Kidney (tissue), 14 donors: ENCODE measurements around the gene TMEM101. TPM values are rescaled to one million over a fixed set of nuclear protein-coding genes. Genes with fewer than 3 reads are reported as not detected.
"Not testable (repeated sequence)": the region's sequence is repeated elsewhere in the genome, so short reads cannot be mapped to it uniquely, and the experiment has no call there.

Experiments used
- DNase-seq, 5 donors: peaks; one replicate each; pipeline ENCODE4 v3.0.0-alpha.2; 2013 to 2020
- FAIRE-seq: peaks from 2 replicates; lab custom pipeline; 2012; peaks lifted over from hg19 to GRCh38; lab: Jason Lieb, UNC
- H3K27ac ChIP-seq, 2 donors: one replicate each; pipeline ENCODE4 v1.7.0; 2013; ENCODE audit warnings: low read depth in 2 of 2, low read length in 2 of 2, inconsistent platforms in 1 of 2
- H3K27me3 ChIP-seq: one replicate; pipeline ENCODE4 v1.7.1; 2013; ENCODE audit warnings: low read length, inconsistent platforms; ENCODE audit not compliant: control insufficient read depth, insufficient read depth
- H3K36me3 ChIP-seq, 3 donors: one replicate each; pipeline versions ENCODE4 v1.7.0 to v1.7.1; 2013; ENCODE audit warnings: low read length in 3 of 3, control low read depth in 1 of 3, inconsistent platforms in 1 of 3; ENCODE audit not compliant: insufficient read depth in 3 of 3, control insufficient read depth in 2 of 3
- H3K4me1 ChIP-seq, 3 donors: one replicate each; pipeline versions ENCODE4 v1.7.0 to v1.7.1; 2013; ENCODE audit warnings: low read length in 3 of 3, inconsistent platforms in 1 of 3, low read depth in 1 of 3; ENCODE audit not compliant: control insufficient read depth in 2 of 3, insufficient read depth in 2 of 3
- H3K4me3 ChIP-seq, 3 donors: one replicate each; pipeline versions ENCODE4 v1.7.0 to v1.8.1; 2013; ENCODE audit warnings: low read length in 3 of 3, control low read depth in 1 of 3, inconsistent platforms in 1 of 3
- H3K9ac ChIP-seq, 3 donors: one replicate each; pipeline versions ENCODE4 v1.7.0 to v1.7.1; 2013; ENCODE audit warnings: low read length in 3 of 3, control low read depth in 1 of 3, inconsistent platforms in 1 of 3
- H3K9me3 ChIP-seq, 3 donors: one replicate each; pipeline versions ENCODE4 v1.7.0 to v1.7.1; 2013; ENCODE audit warnings: low read length in 3 of 3, control low read depth in 1 of 3, inconsistent platforms in 1 of 3; ENCODE audit not compliant: control insufficient read depth in 2 of 3, insufficient read depth in 1 of 3
- intact Hi-C: fragments of 100-400 bp; cut with DNase I; formaldehyde crosslinking; loops from one replicate; pipeline ENCODE4 v1.11.1; 2022
- polyA plus RNA-seq: library from polyadenylated mRNA; stranded (reverse); fragments of 350-450 nt; fragmentation: Illumina TruSeq; extraction: RNeasy Lipid Tissue Mini Kit (QIAGEN cat#74804); gene quantifications from one replicate; pipeline ENCODE4 v1.2.3, GENCODE V29; 2014; ENCODE audit warnings: low read depth, low replicate concordance; ENCODE audit not compliant: insufficient read depth
- total RNA-seq: library from RNA; stranded (reverse); fragmentation: NEBNext Ultra II Directional; extraction: Animal tissue kit (Norgen Biotek cat#: 25700); gene quantifications from one replicate; pipeline ENCODE4 v1.2.1, GENCODE V29; 2021
- TF ChIP-seq, protein P1 (sequence below): IDR thresholded peaks from 3 replicates; pipeline ENCODE4 v1.5.1; 2012; ENCODE audit warnings: mild to moderate bottlenecking, moderate library complexity, borderline replicate concordance; ENCODE audit not compliant: insufficient read depth; ENCODE audit errors: extremely low read depth
- donor health status: control.
- donor health status: control.
- donor health status: control.
- donor health status: control.
- donor health status: control.
- donor health status: DM: yes; HTN: yes; CAD: no.
- donor health status: Normal renal cell carcinoma (clear cell type).

TMEM101 gene
- total and polyA plus RNA-seq, 2 donors from 2014 or later: 31.2 to 111 TPM

DNA sequence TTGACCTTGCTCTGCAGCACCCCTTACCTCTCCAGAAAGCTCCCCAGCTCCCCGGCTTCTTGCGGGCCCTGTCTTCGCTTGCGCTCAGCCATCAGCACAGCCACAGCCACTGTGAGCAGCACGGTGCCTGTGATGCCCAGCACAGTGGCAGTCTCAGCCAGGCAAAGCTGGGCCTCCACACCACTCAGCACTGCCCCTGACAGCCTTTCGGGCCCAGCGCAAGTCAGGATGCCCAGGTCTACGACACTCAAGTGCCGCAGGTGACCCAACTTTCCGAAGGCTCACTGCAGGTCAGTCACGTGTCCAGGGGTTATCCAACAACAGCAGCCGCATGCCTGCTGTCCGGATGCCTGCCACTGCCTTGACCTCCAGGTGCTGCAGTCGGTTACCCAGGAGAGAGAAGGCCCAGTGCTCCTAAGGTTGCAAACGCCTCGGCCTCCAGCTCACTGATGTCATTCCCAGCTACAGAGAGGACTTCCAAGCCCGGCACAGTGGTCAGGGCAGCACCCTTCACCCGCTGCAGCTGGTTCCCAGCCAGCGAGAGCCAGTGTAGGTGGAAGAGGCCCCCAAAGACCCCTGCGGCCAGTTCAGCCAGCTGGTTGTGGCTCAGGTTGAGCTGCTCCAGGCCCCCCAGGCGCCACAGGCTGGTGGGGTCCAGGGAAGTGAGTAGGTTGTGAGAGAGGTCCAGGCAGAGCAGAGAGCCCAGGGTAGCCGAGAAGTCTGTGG lies 8.9 kb upstream of the TMEM101 start:
- peaks cover 2 to 26% (median 25%) of the 10 kb centered on the region in 3 donors for H3K4me1 ChIP-seq
- H3K36me3 ChIP-seq: peaks cover 0 to 5% (median 0%) of the 10 kb centered on the region in 3 donors
- DNase-seq (no peak), FAIRE-seq (no peak)
- TF ChIP-seq, protein P1, sequence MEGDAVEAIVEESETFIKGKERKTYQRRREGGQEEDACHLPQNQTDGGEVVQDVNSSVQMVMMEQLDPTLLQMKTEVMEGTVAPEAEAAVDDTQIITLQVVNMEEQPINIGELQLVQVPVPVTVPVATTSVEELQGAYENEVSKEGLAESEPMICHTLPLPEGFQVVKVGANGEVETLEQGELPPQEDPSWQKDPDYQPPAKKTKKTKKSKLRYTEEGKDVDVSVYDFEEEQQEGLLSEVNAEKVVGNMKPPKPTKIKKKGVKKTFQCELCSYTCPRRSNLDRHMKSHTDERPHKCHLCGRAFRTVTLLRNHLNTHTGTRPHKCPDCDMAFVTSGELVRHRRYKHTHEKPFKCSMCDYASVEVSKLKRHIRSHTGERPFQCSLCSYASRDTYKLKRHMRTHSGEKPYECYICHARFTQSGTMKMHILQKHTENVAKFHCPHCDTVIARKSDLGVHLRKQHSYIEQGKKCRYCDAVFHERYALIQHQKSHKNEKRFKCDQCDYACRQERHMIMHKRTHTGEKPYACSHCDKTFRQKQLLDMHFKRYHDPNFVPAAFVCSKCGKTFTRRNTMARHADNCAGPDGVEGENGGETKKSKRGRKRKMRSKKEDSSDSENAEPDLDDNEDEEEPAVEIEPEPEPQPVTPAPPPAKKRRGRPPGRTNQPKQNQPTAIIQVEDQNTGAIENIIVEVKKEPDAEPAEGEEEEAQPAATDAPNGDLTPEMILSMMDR: no peak
- peak overlapping the region; percentile 79 to 87 for H3K27ac ChIP-seq
- H3K9me3 ChIP-seq: no peaks in the 10 kb centered on the region
- peak overlapping the region in 1 of 3 donors; percentile 42 for H3K4me3 ChIP-seq
- intact Hi-C loops: no loop called here
- peak overlapping the region in 1 of 3 donors; percentile 38 for H3K9ac ChIP-seq
- H3K27me3 ChIP-seq: no peaks in the 10 kb centered on the region

DNA sequence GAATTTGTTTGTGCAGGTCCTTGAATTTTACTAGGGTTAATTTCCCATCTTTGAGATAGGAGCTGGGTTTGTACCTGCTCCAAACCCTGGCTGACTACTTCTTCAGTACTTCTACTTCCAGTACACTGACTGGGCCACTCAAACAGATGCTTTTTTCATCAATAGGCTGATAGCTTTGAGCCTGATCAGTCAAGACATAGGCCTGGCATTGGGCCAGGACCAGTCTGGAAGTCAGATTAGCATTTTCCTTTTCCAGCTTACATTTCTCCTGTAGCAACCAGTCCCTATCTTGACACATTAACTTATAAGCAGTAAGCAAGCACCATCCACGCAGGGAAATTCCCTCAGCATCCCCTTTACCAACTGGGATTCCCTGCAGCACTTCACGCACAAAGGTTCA lies 7.5 kb upstream of the TMEM101 start:
- Histone ChIP-seq H3K9me3 (no peaks in the 10 kb centered on the region), H3K36me3 (peaks cover 0 to 5% (median 0%) of the 10 kb centered on the region in 3 donors), H3K4me1 (peaks cover 2 to 26% (median 25%) of the 10 kb centered on the region in 3 donors), H3K27ac (peak overlapping the region; percentile 28 to 77), H3K27me3 (no peaks in the 10 kb centered on the region), H3K4me3 (peak overlapping the region in 2 of 3 donors; percentile 42 to 67), H3K9ac (peak overlapping the region in 2 of 3 donors; percentile 38 to 48)
- TF ChIP-seq, protein P1: no peak
- FAIRE-seq (no peak), DNase-seq (no peak)
- intact Hi-C loops: no loop called here

DNA sequence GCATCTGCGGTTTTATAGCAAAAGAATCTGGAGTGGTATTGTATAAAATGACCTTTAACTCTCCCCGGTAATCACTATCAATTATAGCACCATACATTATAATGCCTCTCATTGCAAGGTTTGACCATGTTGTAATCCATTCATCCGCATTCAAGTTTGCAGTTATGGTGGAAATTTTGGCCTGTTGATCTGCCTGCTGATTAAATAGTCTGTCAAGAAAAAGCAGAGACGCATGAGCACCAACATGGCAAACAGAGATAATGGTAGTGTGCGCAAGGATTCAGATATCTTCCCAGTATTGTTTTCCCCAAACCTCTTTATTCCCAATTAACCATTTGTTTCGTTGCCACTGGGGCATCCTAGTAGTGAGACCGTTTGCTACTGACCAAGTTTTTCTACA lies 6.5 kb upstream of the TMEM101 start:
- H3K27me3 ChIP-seq, H3K36me3 ChIP-seq, H3K27ac ChIP-seq, H3K9ac ChIP-seq, H3K9me3 ChIP-seq, DNase-seq, FAIRE-seq, intact Hi-C loops: not testable (repeated sequence)
- peak overlapping the region in 2 of 3 donors; percentile 42 to 67 for H3K4me3 ChIP-seq
- peaks cover 2 to 26% (median 25%) of the 10 kb centered on the region in 3 donors for H3K4me1 ChIP-seq

DNA sequence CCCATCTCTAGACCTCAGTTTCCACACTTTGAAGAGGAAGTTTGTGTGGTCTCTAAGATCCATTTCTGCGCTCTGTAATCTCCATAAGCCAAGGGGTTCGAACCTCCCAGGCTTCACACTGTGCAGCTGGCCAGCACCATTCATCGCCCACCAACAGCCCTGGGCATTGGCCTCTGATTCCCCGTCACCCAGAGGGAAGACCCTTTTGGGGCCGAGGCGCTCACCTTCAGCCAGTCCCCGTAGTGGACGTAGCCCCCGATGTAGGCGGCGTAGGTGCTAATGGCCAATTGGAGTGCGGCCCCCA lies 678 bp downstream of the TMEM101 start:
- H3K9me3 ChIP-seq: no peaks in the 10 kb centered on the region
- intact Hi-C loops: no loop called here
- no peaks in the 10 kb centered on the region for H3K27me3 ChIP-seq
- TF ChIP-seq, protein P1: no peak
- no peak for DNase-seq
- FAIRE-seq: no peak
- peak overlapping the region; percentile 73 to 88 (median 86) for H3K9ac ChIP-seq
- no peak overlapping the region for H3K27ac ChIP-seq
- H3K4me1 ChIP-seq: peaks cover 0 to 14% (median 0%) of the 10 kb centered on the region in 3 donors
- H3K36me3 ChIP-seq: peaks cover 0 to 7% (median 2%) of the 10 kb centered on the region in 3 donors
- H3K4me3 ChIP-seq: peak overlapping the region; percentile 81 to 97 (median 94)
